Stimulated activated CD4-positive, alpha-beta T cell treated with anti-CD3 and anti-CD28 coated beads, TNF-alpha, amount 100 ng/mL, for 4 hours (primary cell): ENCODE results near the gene BCL2.

ENCODE experiments used
- DNase-seq, 3 experiments: peaks; one replicate each; pipeline ENCODE4 v3.0.0-alpha.2; 2020; ENCODE audit warnings: low read depth in 3 of 3

Gene BCL2

DNA sequence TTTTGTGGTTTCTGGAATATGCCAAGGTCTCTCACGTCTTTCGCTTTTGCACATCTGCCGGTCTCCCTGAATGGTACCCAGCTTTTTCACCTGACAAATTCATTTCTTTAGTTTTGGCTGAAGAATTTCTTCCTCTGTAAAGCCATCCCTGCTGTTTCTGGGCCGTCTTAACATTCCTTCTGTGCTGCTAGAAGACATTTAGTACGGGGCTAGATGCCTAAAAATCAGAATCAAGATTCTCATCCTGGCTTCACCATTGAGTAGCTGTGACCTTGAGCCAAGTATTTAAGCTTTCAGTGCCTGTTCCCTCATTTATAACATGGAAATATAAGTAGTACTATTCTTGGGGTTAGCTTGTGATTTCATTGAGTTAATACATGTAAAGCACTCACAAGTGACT, 6.4 kb upstream of the BCL2 start:
- DNase-seq, result no peak

DNA sequence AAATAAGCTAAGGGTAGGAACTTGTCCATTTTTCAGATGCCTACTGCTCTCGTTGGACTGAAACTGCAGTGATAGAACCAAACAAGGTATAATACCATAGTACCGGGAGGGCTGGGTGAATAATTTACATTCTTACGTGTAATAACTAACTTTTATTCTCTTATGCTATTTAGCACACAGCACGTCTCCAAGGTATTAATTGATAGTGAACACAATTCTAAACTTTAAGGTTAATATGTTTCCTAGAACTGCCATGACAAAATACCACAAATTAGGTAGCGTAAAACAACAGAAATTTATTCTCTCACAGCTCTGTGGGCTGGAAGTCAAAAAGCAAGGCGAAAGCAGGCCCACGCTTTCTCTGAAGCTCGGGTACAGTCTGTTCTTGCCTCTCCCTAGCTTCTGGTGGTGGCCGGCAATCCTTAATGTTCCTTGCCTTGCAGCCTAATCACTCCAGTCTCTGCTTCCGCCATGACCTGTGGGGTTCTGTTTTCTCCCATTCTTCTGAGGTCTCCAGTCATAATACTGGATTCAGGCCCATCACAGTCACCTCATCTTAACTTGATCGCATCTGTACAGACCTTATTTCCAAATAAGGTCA, 5.6 kb upstream of the BCL2 start:
- DNase-seq, result no peak

DNA sequence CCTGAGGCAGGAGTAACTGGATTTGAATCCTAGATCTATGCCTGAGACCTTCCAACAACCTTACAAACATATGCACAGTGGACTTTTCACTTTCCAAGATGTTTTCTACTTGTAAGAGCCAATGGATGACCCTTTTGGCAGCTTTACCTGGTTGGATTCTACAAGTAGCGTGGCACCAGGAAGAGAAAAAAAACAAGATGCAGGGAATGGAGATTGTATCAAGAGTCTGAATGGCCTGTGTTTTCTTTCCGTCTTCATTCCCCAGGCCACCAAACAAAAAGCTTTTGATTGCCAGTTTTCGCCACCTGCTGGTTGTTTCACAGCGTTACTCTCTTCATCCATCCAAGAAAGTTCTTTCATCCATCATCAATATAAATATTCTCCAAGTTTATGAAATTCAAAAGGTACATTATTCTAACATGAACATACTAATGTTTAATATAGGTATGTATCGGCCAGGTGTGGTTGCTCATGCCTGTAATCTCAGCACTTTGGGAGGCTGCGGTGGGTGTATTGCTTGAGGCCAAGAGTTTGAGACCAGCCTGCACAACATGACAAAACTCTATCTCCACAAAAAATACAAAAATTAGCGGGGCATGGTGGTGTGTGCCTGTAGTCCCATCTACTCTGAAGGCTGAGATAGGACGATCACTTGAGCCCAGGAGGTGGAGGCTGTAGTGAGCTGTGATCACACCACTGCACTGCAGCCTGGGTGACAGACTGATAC, 3.5 kb upstream of the BCL2 start:
- no peak for DNase-seq

DNA sequence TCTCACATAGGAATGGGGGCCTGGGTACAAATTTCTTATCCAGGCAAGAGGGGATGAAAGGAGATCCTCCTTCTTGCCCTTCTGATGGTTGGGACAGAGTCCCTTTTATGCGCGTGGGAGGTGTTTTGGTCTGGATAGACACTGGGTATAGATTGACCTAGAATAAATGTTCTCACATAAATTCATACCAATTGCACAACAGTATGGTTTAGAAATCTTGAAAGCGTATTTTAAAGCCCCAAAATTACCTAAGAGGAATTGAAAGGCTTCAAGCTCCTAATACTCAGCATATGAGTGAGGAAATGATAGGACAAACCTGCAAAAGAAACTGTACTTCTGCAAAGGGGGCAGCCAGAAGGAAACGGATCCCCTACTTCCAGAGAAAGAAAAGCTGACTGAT, 2.6 kb upstream of the BCL2 start:
- DNase-seq, result no peak

DNA sequence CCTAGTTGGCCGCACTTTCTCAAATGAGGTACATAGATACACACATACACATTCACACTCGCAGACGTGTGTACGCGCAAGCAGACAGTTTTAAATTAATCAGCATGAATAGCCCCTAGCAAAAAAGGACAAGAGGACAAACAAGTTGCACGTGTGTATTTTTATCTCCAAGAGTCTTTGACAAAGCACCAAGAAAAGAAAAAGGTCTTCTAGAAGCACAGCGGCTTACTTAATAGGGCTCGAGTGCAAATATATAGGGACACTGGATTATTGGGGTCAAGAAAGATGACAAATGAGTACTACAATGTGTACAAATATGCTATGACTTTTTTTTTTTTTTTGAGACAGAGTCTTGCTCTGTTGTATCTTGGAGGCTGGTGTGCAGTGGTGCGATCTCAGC, 1.7 kb upstream of the BCL2 start:
- DNase-seq, result no peak

DNA sequence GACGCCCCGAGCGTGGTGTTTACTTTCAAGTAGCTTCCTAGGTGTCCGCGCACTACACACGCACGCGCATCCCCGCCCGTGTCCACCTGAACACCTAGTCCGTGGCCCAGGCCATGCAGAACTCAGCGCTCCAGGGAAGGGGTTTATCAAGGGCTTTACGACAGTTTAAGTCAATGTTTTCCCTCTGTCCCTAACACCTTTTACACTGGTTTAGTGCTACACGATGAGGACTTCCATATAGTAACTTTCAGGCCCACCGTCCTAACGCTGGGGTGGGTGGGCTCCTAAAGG, 1.4 kb upstream of the BCL2 start:
- no peak for DNase-seq

GRCh38 chr18:63320123-63320974, 780 bp upstream of the BCL2 start:
- peak; percentile 69 to 80 (median 73) for DNase-seq

- no peak for DNase-seq
Measured at GRCh38 chr18:63318889-63319382, 633 bp downstream of the BCL2 start.

- peak; percentile 58 to 71 (median 65) for DNase-seq
Measured at GRCh38 chr18:63317982-63318888, 1.3 kb downstream of the BCL2 start.

- no peak for DNase-seq
Measured at GRCh38 chr18:63317556-63317946, 2.0 kb downstream of the BCL2 start.

DNA sequence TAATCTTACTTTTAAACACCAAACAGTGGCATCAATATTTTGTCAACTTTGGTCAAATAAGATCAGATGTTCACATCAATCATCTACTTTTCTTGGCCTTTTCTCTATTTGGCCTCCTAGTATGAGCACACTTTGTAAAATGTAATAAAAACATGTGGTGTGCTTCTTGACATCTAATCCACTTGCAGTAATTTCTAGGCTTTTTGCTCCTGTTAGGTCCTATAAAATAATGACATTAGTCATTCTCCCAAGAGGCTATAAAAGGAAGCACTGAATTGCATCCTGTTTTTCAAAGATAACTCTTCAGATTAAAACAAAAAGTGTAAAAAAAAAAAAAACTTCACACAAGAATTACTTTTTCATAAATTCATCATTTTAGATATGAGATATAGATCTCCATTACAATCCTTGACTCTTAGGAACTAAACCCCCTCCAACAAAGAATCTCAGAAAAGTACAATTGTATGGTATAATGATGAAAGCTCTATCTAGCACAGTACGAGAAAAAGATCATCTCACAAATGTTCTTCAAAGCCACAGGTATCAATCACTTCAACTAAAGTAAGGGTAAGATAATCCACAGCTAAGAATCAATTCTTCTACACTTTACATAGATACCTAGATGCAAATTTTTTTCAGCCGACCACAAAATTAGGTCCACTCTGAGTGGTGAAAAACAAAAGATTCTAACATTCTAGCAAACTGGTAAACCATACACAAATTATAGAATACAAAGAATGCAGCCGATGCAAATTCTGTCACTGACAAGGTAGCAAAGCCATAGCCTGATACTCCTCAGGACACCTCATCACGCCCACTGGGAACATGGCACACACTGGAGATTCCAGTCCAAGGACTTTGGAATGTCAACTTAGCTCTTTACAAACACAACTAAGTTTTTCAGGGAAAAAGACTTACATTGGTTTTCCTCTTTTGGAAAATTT, 2.7 kb downstream of the BCL2 start:
- no peak for DNase-seq

- no peak for DNase-seq
Measured at GRCh38 chr18:63315876-63316275, 3.7 kb downstream of the BCL2 start.

DNA sequence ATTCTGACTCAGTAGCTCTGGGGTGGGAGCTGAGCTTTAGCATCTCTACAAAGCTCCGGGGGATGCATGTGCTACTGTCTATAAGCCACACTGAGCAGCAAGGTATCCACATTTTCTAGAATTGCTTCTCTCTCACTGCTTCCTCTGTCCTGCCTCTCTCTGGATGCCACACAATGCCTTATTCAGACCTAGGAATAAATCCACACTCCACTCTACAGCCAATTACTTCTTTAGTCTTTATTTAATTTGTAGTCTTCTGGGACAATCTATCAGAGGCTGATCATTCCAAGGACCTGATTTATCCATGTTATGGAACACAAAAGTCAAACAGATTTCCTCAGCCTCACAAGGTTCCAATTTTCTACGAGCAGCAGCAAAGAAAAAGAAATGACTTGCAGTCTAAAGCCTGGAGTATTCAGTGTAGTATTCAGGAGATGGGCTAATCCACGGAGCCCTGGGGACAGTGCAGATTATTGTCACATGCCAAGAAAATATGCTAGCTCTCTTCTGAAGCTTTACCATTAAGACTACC, 4.4 kb downstream of the BCL2 start:
- DNase-seq, result no peak

DNA sequence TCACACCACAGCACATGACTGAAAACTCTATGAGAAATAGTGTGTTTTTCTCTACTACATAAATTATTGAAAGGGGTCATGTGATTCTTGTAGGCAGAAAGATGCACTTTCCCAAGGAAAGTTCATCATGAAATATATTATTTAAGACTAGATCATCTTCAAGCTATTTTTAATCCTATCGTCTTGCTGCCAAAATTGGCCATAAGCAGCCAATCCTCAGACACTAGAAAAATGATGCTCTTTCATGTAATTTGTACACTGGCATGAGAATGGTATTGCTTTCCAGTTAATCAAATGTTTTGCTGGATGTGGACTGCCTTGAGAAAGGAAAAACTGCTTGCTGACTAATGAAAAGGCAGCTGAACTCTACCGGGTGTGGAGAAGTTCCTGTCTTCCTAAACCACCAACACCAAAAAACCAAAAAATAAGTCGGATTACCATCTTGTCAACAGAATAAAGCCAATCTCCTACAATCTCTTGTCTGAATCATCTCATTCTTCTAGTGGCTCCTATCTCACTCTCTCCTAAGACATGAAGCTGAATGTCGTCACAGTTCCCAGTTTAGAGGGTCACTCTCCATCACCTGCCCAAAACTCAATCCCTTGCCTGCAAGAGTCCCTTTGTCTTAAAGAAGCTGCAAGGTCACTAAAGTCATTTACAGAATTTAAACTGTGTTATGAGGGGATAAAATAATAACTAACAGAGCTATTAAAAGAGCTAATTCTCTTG, 5.3 kb downstream of the BCL2 start:
- no peak for DNase-seq

DNA sequence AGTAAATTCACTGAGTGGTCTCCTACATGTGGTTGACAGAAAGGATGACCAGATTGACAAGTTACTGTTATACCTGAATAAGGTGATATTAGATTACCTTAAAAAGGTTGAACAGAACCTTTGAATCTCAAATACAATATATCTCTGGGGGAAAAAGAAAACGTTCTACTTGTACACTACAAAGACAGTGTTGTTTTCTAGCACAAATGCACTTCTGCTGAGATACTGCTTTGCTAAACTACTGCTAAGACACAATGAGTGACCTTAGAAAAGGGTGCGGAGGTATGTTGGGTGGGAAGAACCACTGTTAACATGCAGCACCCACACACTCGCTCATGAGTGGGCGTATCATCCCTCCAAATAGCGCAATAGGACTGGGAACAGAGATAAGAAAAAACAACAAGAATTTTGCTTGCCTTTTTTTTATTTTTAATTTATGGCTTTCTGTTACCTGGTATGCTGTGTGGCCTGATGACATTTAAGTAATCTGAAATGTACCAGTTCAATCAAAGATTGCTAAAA, 6.1 kb downstream of the BCL2 start:
- no peak for DNase-seq

DNA sequence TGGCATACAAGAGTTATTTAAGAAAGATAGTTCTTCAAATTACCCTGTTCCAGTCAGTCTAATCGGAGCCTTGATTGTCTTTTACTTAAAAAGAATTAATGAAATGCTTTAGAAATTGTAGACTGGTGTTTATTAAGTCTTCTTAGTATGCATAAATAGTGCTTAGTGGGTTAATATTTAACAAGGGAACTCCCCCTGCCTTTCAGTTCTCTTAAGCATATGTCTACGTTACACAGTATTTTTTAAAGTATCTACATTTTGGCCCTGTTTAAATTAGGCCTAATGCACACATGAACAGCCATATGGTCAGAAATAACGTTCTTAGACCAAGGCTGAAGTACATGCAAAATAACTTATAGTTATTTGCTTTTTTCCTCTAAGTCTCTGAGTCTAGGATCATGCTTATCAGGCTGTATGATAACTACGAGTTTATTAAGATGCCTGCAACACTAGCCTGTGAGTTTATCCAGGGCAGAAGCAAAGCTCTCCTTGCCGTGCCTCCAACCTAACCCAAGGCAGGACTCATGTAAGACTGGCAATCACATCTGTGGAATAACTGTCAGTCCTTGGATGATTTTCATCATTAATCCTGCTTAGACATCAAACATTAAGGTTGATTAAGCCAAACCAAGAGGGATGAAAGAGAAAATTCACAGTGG, 6.7 kb downstream of the BCL2 start:
- DNase-seq, result no peak

DNA sequence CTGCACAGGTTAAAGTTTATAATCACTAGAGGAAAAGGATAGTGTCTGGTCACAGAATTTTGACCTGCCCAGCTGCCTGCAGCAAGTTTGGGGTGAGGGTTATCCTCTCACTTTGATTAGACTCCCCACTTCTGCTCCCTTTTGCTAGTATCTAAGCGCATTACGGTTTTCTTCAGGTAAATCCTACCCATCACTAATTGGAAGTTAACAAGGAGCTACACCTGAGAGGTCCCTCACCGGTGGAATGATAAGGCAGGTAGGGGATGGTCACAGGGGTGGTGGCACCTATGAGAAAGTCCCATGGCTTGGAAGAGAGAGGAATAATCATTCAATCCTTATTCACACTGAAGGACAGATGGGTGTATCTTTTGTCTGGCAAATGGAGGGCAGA, 7.6 kb downstream of the BCL2 start:
- DNase-seq, result no peak

DNA sequence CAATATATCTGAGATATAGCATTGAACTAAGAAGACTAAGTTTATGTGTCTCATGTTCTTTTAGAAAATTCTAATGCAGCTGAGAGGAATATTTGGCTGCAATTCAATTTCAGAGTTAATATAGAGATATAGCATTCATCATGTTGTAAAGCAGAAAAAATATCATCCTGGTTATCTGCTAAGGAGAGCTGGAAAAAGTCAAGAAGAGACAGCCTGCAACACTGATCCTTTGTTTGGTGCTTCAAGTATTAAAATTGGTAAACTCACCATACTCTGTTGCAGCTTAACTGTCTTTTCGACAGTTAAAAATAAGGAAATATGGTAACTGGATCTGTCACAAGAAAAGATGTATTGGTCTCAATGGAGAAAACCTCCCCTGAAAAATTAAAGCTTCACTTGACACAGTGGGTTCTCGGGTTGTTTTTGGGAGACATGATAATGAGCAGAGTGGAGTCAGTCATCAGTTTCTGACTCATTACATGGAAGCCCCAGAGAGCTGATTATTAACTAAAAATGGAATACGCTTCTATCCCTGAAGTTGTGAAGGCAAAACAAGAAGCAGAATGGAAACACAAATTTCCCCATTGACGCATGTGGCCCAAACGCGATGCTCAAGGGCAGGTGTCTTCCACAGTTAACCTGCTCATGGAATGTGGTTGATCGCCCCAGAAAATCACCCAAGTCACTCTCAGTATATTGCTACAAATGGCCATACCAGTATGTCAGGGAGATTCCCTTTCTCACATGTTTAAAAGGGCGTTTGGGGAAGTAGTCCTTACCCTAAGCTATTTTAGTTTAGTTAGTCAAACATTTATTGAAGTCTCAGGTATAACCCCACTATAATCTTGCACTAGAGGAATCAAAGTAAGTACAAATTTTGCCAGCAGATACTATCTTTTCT, 8.2 kb downstream of the BCL2 start:
- DNase-seq, result no peak
